NOMO-1 treated with dmso at 0.1 percent for 144 hours (cell line): ENCODE data around the gene SNORC.
"Not testable (repeated sequence)": the region's sequence is repeated elsewhere in the genome, so short reads cannot be mapped to it uniquely, and the experiment has no call there.

Experiments
- DNase-seq: peaks from one replicate; lab custom pipeline; 2025; ENCODE audit not compliant: unreplicated experiment; lab: John Stamatoyannopoulos, UW

Gene SNORC

DNA sequence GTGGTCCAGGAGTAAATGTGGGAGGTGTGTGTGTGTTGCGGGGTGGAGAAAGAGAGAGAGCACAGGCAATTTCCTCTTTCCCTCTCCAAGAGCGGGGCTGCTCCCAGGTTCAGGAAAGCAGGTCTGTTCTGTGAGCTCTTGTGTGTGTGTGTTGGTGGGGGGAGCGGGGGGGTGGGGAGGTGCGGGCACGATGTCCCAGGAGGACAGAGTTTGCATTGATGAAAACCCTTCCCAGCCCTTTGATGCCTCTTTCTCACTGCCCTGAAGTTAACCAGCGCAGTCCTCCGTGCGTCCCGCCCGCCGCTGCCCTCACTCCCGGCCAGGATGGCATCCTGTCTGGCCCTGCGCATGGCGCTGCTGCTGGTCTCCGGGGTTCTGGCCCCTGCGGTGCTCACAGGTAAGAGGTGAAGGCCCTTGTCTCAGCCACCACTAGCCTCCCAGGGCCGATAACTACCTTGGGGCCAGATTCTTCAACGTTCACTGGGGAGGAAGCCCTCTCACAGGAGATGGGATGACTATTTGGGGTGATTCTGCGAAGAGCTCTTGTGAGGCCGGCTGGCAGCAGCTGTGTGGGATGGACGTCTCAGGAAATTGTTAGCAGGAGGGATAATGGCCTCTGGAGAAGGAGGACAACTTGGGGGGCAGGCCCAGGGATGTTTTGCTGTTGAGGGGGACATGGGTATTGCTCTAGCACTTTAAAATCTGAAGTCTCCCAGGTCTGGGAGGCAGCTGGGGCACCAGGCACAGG is at the start of gene SNORC:
TSS of gene SNORC (plus strand) at position 247 of the 748 bp plus-strand sequence. CDS start at position 325, 78 bp downstream.
- DNase-seq, result no peak

DNA sequence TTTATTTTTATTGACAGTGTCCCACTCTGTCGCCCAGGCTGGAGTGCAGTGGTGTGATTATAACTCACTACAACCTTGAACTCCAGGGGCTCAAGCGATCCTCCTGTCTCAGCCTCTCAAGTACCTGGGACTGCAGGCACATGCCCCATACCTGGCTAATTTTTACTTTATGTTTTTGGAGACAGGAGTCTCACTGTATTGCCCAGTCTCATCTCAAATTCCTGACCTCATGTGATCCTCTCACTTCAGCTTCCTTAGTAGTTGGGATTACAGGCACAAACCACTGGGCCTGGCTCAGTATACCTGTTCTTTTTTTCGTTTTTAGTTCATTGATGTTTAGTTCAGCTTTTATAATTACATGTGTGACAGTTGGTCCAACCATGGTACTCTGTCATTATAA is 40.1 kb upstream of the SNORC start:
- DNase-seq, result no peak

DNA sequence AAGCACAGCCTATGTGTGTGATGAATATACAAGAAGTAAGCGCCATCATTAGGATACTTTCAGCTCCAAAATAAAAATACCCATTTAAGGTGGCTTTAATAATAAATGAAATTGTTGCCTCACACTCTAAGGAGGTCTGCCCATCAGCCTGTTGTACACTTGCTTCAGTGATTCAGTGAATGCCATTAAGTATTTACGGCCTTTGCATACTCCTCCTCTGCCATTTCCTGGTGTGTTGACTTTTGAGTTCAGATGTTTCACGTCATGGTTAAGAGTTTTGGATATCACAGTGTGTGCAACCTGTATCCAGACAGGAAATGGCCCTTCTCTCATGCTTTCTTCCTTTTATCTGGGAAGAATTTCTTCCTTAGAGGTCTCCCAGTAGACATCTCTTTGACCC is 38.6 kb upstream of the SNORC start:
- DNase-seq, result no peak

- no peak for DNase-seq
Observed at GRCh38 chr2:232833830-232834229, 36.2 kb upstream of the SNORC start.

DNA sequence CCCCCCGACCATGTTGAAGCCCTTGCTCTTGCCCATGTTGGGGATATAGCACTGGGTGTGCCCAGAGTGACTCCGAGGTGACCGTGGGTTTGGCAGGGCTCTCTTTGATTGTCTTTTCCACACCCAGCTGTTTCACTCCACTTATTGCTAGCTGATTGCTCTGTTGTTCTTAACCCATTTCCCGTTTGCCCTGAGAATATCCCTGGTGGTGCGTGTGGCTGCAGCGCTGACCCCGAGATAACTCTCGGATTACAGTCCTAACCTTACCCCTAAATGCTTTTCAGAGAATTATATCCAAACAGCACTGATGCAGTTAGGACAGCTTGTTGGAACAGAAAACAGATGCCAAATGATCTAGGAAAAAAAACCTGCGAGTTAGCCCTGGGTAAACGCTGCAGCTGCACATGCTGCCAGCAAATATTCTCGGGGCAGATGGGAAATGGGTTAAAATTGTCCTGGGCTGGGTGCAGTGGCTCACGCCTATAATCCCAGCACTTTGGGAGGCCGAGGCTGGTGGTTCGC is 34.3 kb upstream of the SNORC start:
- no peak for DNase-seq

DNA sequence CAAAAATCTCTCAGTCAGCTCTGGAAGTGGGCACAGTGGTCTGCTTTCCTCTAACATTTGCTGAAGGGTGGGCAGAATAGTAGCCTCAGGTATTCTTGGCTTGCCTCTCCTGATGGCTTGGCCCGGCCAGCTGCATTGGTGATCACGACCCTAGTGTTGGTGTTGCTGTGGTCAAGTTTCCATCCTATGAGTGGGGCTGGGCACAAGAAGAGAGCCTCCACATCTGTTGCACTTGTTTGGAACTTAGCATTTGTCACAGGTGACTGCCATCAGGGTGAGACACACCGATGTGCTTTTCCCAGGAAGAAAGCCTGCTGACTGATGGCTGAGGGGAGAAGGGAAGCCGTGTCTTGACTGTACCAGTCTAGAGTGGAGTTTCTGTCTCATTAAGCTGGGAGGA is 33.1 kb upstream of the SNORC start:
- DNase-seq, result no peak

DNA sequence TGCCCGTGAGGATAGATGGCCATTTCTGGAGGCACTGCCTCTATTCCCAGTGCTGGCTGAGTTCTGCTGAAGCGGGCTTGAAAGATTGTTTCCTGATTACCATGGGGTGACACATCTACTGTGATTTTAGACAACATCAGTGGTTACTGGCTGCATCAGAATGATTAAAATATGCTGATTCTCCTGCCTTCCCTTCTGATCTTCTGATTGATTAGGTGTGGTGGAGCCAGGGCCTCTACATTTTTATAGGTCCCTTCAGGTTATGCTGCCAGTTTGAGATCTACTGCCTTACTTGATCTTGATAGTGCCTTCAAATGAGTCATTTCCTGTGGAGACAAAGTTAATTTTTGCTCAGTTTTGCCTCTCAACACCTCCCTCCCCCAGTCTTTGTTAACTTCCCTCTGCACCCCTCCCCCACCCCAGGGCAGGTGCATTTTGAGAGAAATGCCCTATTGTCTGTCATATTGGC is 31.6 kb upstream of the SNORC start:
- DNase-seq, result peak; percentile 55

GRCh38 chr2:232839411-232840079 is 30.5 kb upstream of the SNORC start:
- peak; percentile 78 for DNase-seq

GRCh38 chr2:232842689-232843088 is 27.4 kb upstream of the SNORC start:
- DNase-seq, result no peak

DNA sequence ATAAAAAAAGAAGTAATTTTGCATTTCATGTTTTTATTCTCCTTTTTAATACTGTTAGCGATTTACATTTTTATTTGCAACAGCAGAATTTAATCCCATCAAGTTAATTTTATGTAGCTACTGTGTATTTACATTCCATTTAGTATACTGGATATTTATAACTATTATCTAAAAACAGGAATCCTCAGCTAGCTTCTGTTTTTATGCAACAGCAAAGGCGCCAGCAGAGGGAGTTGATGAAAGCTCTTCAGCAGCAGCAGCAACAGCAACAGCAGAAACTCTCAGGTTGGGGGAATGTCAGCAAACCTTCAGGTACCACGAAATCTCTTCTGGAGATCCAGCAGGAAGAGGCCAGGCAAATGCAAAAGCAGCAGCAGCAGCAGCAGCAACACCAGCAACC is 26.2 kb upstream of the SNORC start:
- DNase-seq, result no peak

- DNase-seq, result no peak
Observed at GRCh38 chr2:232846055-232846454, 24.0 kb upstream of the SNORC start.

GRCh38 chr2:232850039-232850438 is 20.0 kb upstream of the SNORC start:
- DNase-seq, result no peak

- DNase-seq, result not testable (repeated sequence)
Observed at GRCh38 chr2:232852081-232852480, 18.0 kb upstream of the SNORC start.

DNA sequence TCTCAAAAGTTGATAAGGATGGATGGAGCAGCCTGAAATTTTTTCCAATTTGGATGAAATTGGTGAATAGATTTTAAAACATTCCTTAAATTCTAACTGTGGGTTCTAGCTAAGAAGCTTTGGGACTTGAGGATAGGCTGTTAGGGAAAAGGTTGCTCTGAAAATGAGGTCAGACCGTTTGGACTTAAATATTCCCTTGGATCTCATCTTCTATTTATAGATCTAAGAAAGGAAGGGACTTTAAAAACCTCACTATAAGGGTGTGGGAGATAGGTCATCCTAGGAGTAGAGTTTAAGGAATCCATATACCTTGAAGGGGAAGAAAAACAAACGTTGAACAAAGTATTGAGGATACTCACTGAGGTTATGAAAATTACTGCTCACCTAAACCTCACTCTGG is 17.4 kb upstream of the SNORC start:
- no peak for DNase-seq

DNA sequence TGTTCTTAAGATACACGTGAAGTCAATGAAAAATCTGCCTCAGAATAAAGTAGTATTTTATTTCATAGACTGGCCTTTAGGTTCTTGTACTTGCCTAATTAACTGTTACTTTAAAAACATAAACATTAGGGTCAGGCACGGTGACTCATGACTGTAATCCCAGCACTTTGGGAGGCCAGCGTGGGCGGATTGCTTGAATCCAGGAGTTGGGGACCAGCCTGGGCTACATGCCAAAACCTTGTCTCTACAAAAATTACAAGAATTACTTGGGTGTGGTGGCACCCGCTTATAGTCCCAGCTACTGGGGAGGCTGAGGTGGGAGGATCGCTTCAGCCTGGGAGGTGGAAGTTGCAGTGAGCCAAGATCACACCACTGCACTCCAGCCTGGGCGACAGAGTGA is 16.0 kb upstream of the SNORC start:
- no peak for DNase-seq

- no peak for DNase-seq
Observed at GRCh38 chr2:232857158-232857563, 12.9 kb upstream of the SNORC start.

DNA sequence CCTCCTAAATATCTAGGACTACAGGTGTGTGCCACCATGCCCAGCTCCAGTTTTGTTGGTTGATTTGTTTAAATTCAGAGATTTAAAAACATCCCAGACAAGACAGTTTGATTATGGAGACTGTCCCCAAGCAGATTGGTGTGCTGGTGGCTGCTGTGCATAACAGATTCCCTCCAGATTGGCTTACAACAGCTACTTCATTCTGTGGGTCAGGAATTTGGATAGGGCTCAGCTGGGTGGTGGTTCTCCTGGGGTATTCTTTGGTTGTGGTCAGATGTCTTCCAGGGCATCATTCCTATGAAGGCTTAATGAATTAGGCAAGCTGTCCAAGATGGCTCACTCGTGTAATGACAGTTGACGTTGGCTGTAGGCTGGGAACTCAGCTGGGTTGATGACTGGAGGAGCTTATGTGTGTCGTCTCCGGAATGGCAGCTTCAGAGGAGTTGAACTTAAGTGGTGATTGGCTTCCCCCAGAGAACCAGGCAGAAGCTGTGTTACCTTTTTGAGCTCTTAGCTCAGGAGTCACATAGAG is 10.6 kb upstream of the SNORC start:
- DNase-seq, result no peak

GRCh38 chr2:232860593-232861241 is 9.3 kb upstream of the SNORC start:
- no peak for DNase-seq

GRCh38 chr2:232861353-232861752 is 8.7 kb upstream of the SNORC start:
- no peak for DNase-seq

DNA sequence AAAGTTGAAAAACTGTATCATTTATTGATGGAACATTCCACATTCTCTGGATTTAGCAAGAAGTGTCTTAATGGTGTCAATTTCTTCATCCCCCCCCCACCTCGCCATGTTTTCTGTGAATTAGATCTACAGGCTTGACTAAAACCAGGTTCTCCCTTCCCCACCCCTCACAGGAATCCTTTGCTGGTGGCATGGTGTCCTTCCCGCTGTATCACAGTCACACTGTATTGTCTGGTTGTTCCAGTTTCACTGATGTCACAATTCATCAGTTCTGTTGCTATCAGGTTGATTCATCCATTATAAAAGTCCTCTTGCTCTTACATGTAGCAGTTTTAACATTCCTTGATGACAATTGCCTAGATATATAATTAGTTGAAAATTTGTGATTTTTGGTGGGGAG is 6.1 kb upstream of the SNORC start:
- no peak for DNase-seq

- DNase-seq, result no peak
Observed at GRCh38 chr2:232865165-232865564, 4.9 kb upstream of the SNORC start.

GRCh38 chr2:232866104-232866503 is 4.0 kb upstream of the SNORC start:
- no peak for DNase-seq
